Measurements from ENCODE around the gene ANKRD35. TPM values are rescaled to one million over a fixed set of nuclear protein-coding genes. Genes with fewer than 3 reads are reported as not detected.
"Not testable (repeated sequence)": the region's sequence is repeated elsewhere in the genome, so short reads cannot be mapped to it uniquely, and the experiment has no call there.

The ANKRD35 gene
- total and polyA plus RNA-seq, 2 experiments from 2014 or later = 0.77 TPM; not detected in 1

- no peaks in the 10 kb centered on the region for H3K9me3 ChIP-seq (ENCODE audit: low read depth)
- H3K27ac ChIP-seq = no peak overlapping the region
- peaks cover 82% of the 10 kb centered on the region for H3K36me3 ChIP-seq
- TF ChIP-seq, protein P1, sequence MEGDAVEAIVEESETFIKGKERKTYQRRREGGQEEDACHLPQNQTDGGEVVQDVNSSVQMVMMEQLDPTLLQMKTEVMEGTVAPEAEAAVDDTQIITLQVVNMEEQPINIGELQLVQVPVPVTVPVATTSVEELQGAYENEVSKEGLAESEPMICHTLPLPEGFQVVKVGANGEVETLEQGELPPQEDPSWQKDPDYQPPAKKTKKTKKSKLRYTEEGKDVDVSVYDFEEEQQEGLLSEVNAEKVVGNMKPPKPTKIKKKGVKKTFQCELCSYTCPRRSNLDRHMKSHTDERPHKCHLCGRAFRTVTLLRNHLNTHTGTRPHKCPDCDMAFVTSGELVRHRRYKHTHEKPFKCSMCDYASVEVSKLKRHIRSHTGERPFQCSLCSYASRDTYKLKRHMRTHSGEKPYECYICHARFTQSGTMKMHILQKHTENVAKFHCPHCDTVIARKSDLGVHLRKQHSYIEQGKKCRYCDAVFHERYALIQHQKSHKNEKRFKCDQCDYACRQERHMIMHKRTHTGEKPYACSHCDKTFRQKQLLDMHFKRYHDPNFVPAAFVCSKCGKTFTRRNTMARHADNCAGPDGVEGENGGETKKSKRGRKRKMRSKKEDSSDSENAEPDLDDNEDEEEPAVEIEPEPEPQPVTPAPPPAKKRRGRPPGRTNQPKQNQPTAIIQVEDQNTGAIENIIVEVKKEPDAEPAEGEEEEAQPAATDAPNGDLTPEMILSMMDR (IDR thresholded peaks at IDR 0.05; ENCODE audit: low read depth, low read length) = no peak
- DNase-seq (ENCODE audit: low read depth in 1 of 2, low spot score in 1 of 2) = no peak
- no peaks in the 10 kb centered on the region for H3K27me3 ChIP-seq
- no peaks in the 10 kb centered on the region for H3K4me1 ChIP-seq (ENCODE audit: low read depth)
- H3K4me3 ChIP-seq = no peak overlapping the region
These were observed 48.0 kb downstream of the ANKRD35 start for GRCh38 chr1:145837656-145838055.

- H3K4me1 ChIP-seq (ENCODE audit: low read depth); H3K9me3 ChIP-seq (ENCODE audit: low read depth); H3K27ac ChIP-seq; DNase-seq (ENCODE audit: low read depth in 1 of 2, low spot score in 1 of 2); H3K4me3 ChIP-seq; H3K27me3 ChIP-seq: not testable (repeated sequence)
- H3K36me3 ChIP-seq = peaks cover 71% of the 10 kb centered on the region
These were observed 54.9 kb downstream of the ANKRD35 start for GRCh38 chr1:145830810-145831209.

- DNase-seq (ENCODE audit: low read depth in 1 of 2, low spot score in 1 of 2) = no peak
- Histone ChIP-seq H3K36me3 (peaks cover 58% of the 10 kb centered on the region), H3K9me3 (ENCODE audit: low read depth) (no peaks in the 10 kb centered on the region)
These were observed 57.2 kb downstream of the ANKRD35 start for GRCh38 chr1:145828367-145829026.

DNA sequence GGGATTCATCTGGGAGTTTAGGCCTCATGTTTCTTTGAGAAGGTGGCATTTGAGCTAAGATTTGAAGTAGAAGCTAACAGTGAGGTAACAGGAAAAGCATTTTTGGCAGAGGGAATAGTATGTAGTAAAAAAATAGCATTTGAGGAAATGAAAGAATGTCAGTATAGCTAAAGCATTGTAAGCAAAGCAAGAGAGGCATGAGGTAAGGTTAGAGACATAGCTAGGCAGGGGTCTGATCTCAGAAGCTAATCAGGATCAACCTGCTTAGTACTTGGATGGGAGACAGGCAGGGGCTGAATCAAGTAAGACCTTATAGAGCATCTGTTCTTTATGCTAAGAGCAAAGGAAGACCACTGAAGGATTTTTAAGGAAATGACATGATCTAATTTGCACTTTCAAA, 57.7 kb downstream of the ANKRD35 start:
- TF ChIP-seq, protein P1 (IDR thresholded peaks at IDR 0.05; ENCODE audit: low read depth, low read length) = no peak
- Histone ChIP-seq H3K4me3 (no peak overlapping the region), H3K27me3 (no peaks in the 10 kb centered on the region), H3K27ac (no peak overlapping the region), H3K4me1 (ENCODE audit: low read depth) (peaks cover 4% of the 10 kb centered on the region), H3K36me3 (peaks cover 52% of the 10 kb centered on the region), H3K9me3 (ENCODE audit: low read depth) (no peaks in the 10 kb centered on the region)
- DNase-seq (ENCODE audit: low read depth in 1 of 2, low spot score in 1 of 2) = no peak

More at GRCh38 chr1:145828367-145829026, 57.2 kb downstream of the ANKRD35 start:
- no peak overlapping the region for H3K4me3 ChIP-seq
- H3K27me3 ChIP-seq = no peaks in the 10 kb centered on the region
- TF ChIP-seq, protein P1 (IDR thresholded peaks at IDR 0.05; ENCODE audit: low read depth, low read length) = no peak
- peaks cover 4% of the 10 kb centered on the region for H3K4me1 ChIP-seq (ENCODE audit: low read depth)
- H3K27ac ChIP-seq = no peak overlapping the region

DNA sequence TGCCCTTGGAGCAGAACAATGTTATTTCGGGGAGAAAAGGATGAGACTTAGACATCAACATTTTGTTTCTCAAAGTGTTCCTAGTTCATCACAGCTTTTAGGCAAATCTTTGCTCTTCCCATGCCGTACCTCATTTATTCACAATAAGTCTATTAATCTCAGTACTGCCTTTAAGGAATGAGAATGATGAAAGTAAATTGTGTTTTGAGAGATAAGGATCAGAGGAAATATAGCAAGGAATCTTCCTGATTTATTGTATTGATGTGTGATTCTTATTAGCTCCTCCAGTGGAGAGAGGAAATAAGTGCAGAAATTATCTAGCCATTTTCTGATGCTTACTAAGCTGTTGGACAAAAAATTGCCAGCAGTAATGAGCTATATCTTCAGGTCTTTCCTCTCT, 59.6 kb downstream of the ANKRD35 start:
- no peaks in the 10 kb centered on the region for H3K9me3 ChIP-seq (ENCODE audit: low read depth)
- DNase-seq (ENCODE audit: low read depth in 1 of 2, low spot score in 1 of 2) = no peak
- H3K36me3 ChIP-seq = peaks cover 45% of the 10 kb centered on the region
- H3K4me3 ChIP-seq = no peak overlapping the region
- no peak overlapping the region for H3K27ac ChIP-seq
- TF ChIP-seq, protein P1 (IDR thresholded peaks at IDR 0.05; ENCODE audit: low read depth, low read length) = no peak
- peaks cover 4% of the 10 kb centered on the region for H3K4me1 ChIP-seq (ENCODE audit: low read depth)
- H3K27me3 ChIP-seq = no peaks in the 10 kb centered on the region

- H3K36me3 ChIP-seq = peaks cover 34% of the 10 kb centered on the region
- TF ChIP-seq, protein P1 (IDR thresholded peaks at IDR 0.05; ENCODE audit: low read depth, low read length) = no peak
- no peak for DNase-seq (ENCODE audit: low read depth in 1 of 2, low spot score in 1 of 2)
- no peaks in the 10 kb centered on the region for H3K9me3 ChIP-seq (ENCODE audit: low read depth)
- peak overlapping the region; percentile 91 for H3K27ac ChIP-seq
- H3K27me3 ChIP-seq = no peaks in the 10 kb centered on the region
- H3K4me1 ChIP-seq (ENCODE audit: low read depth) = peaks cover 4% of the 10 kb centered on the region
- H3K4me3 ChIP-seq = peak overlapping the region; percentile 67
These were observed 61.2 kb downstream of the ANKRD35 start for GRCh38 chr1:145824499-145824842.
